SH-SY5Y (cell line): ENCODE results near the gene CTRB2.

Experiments
- GATA2 ChIP-seq: IDR thresholded peaks from 2 replicates; pipeline ENCODE4 v1.6.1; 2011; ENCODE audit warnings: mild to moderate bottlenecking, low read depth, low read length
- GATA3 ChIP-seq: IDR thresholded peaks from 2 replicates; pipeline ENCODE4 v1.6.1; 2011; ENCODE audit warnings: low read depth, mild to moderate bottlenecking, low read length, moderate library complexity

The CTRB2 gene

GRCh38 chr16:75203096-75203495, 3.9 kb downstream of the CTRB2 start:
- TF ChIP-seq GATA3, result no peak
- no peak for TF ChIP-seq GATA2

- TF ChIP-seq GATA2 (no peak), GATA3 (no peak)
Observed at GRCh38 chr16:75202069-75202590, 4.8 kb downstream of the CTRB2 start.

GRCh38 chr16:75198135-75198600, 8.8 kb downstream of the CTRB2 start:
- no peak for TF ChIP-seq GATA3
- TF ChIP-seq GATA2, result no peak

- TF ChIP-seq GATA3 (no peak), GATA2 (no peak)
Observed at GRCh38 chr16:75197522-75198134, 9.3 kb downstream of the CTRB2 start.

- no peak for TF ChIP-seq GATA3
- TF ChIP-seq GATA2, result no peak
Observed at GRCh38 chr16:75196836-75197235, 10.1 kb downstream of the CTRB2 start.

- TF ChIP-seq GATA3 (no peak), GATA2 (no peak)
Observed at GRCh38 chr16:75195811-75196790, 10.9 kb downstream of the CTRB2 start.

- no peak for TF ChIP-seq GATA2
- no peak for TF ChIP-seq GATA3
Observed at GRCh38 chr16:75193730-75194444, 13.1 kb downstream of the CTRB2 start.

- TF ChIP-seq GATA3 (no peak), GATA2 (no peak)
Observed at GRCh38 chr16:75193265-75193650, 13.7 kb downstream of the CTRB2 start.

GRCh38 chr16:75192606-75193264, 14.2 kb downstream of the CTRB2 start:
- TF ChIP-seq GATA2 (no peak), GATA3 (no peak)

GRCh38 chr16:75189638-75190245, 17.2 kb downstream of the CTRB2 start:
- TF ChIP-seq GATA2 (no peak), GATA3 (no peak)

GRCh38 chr16:75188832-75189477, 18.0 kb downstream of the CTRB2 start:
- no peak for TF ChIP-seq GATA3
- TF ChIP-seq GATA2, result no peak

GRCh38 chr16:75181630-75182029, 25.3 kb downstream of the CTRB2 start:
- no peak for TF ChIP-seq GATA2

GRCh38 chr16:75179208-75179607, 27.8 kb downstream of the CTRB2 start:
- TF ChIP-seq GATA3 (no peak), GATA2 (no peak)
